ENCODE results near the gene LAD1. TPM values are rescaled to one million over a fixed set of nuclear protein-coding genes. Genes with fewer than 3 reads are reported as not detected.

Gene LAD1
- total RNA-seq, 1 donor from 2014 or later = 0.17 TPM

DNA sequence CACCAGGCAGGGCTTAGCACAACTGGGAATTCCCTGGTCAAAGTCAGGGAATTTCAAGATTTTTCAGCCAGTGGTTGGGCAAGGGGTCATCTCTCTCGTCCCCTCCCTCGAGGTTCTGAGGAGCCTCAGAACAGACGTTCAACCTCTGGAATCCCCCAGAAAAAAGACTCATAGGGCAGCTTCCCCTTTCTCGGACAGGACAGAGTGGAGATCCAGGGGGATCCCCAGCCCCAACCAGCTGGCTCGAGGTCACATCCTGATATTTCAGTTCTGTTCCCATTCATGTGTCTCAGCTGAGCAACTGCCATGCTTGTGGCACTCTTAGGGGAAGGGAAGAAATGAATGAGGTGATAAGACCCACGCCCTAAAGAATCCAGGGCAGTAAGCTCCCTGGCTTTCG is 4.9 kb upstream of the LAD1 start:
- Mint-ChIP-seq H3K36me3 (ENCODE audit: low read depth) (no peaks in the 10 kb centered on the region), H3K9me3 (ENCODE audit: low read depth) (no peaks in the 10 kb centered on the region), H3K27me3 (ENCODE audit: low read depth) (peaks cover 12% of the 10 kb centered on the region), H3K4me1 (ENCODE audit: low read depth) (no peaks in the 10 kb centered on the region), H3K27ac (ENCODE audit: unreplicated experiment) (no peak overlapping the region), H3K4me3 (ENCODE audit: unreplicated experiment) (no peak overlapping the region)
- TF ChIP-seq, protein P1, sequence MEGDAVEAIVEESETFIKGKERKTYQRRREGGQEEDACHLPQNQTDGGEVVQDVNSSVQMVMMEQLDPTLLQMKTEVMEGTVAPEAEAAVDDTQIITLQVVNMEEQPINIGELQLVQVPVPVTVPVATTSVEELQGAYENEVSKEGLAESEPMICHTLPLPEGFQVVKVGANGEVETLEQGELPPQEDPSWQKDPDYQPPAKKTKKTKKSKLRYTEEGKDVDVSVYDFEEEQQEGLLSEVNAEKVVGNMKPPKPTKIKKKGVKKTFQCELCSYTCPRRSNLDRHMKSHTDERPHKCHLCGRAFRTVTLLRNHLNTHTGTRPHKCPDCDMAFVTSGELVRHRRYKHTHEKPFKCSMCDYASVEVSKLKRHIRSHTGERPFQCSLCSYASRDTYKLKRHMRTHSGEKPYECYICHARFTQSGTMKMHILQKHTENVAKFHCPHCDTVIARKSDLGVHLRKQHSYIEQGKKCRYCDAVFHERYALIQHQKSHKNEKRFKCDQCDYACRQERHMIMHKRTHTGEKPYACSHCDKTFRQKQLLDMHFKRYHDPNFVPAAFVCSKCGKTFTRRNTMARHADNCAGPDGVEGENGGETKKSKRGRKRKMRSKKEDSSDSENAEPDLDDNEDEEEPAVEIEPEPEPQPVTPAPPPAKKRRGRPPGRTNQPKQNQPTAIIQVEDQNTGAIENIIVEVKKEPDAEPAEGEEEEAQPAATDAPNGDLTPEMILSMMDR (IDR thresholded peaks at IDR 0.05) = no peak
- DNase-seq (ENCODE audit: low spot score) = no peak

DNA sequence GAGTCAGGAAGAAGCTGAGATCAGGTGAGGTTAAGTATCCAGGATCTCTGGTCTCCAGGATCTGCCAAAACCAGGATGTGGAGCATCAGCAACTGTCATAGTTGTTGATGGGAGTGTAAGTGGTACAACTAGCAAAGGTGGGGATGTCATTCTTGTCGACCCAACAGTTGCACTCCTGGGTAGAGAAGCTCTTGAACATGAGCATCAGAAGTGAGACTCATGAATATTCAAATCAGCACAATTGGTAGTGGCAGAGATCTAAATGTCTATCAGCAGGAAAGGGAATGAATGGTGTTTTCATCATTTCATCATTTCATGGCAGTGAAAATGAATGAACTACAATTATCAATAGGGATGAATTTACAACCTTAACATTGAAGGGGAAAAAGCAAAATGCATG is 4.2 kb upstream of the LAD1 start:
- no peaks in the 10 kb centered on the region for H3K4me1 Mint-ChIP-seq (ENCODE audit: low read depth)
- no peak overlapping the region for H3K27ac Mint-ChIP-seq (ENCODE audit: unreplicated experiment)
- TF ChIP-seq, protein P1 (IDR thresholded peaks at IDR 0.05) = no peak
- H3K36me3 Mint-ChIP-seq (ENCODE audit: low read depth) = no peaks in the 10 kb centered on the region
- DNase-seq (ENCODE audit: low spot score) = no peak
- no peaks in the 10 kb centered on the region for H3K9me3 Mint-ChIP-seq (ENCODE audit: low read depth)
- H3K4me3 Mint-ChIP-seq (ENCODE audit: unreplicated experiment) = no peak overlapping the region
- peaks cover 12% of the 10 kb centered on the region for H3K27me3 Mint-ChIP-seq (ENCODE audit: low read depth)

DNA sequence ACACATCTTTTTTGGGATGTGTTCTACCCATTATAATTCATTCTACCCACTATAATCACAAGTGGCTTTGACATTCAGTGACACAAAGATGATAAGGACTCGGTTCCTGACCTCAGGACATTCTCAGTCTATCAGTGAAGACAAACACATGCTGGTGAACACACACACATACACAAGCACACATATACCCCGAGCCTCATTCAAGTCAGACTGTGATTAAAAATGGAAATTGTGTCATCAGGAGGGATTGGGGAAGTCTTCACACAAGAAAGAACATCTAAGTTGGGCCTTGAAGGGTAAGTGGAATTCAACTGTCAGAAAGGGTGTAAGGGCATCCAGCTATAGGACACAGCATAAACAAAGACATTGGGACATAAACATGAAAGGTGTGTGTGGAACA is 2.6 kb upstream of the LAD1 start:
- no peak overlapping the region for H3K27ac Mint-ChIP-seq (ENCODE audit: unreplicated experiment)
- H3K36me3 Mint-ChIP-seq (ENCODE audit: low read depth) = no peaks in the 10 kb centered on the region
- no peak overlapping the region for H3K4me3 Mint-ChIP-seq (ENCODE audit: unreplicated experiment)
- no peaks in the 10 kb centered on the region for H3K9me3 Mint-ChIP-seq (ENCODE audit: low read depth)
- H3K4me1 Mint-ChIP-seq (ENCODE audit: low read depth) = peaks cover 5% of the 10 kb centered on the region
- peaks cover 15% of the 10 kb centered on the region for H3K27me3 Mint-ChIP-seq (ENCODE audit: low read depth)
- TF ChIP-seq, protein P1 (IDR thresholded peaks at IDR 0.05) = no peak
- DNase-seq (ENCODE audit: low spot score) = no peak

DNA sequence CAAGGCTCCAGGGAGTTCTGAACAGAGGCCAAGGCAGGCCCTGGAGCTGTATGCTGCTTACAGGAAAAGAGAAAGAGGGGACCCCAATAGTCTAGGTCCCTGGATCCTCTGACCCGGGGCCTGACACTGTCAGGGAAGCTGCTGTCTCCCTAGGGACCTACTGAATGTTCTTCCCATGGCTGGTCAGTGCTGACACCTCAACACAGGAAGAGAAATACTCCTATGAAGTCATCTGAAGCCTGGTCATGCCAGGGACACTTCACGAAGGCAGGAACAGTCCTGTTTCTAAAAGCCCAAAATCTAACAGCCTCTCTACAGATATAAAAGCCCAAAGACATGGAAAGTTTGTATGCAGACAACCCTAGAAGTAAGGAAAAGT is 1.7 kb upstream of the LAD1 start:
- TF ChIP-seq, protein P1 (IDR thresholded peaks at IDR 0.05) = no peak
- peaks cover 5% of the 10 kb centered on the region for H3K4me1 Mint-ChIP-seq (ENCODE audit: low read depth)
- H3K9me3 Mint-ChIP-seq (ENCODE audit: low read depth) = no peaks in the 10 kb centered on the region
- H3K4me3 Mint-ChIP-seq (ENCODE audit: unreplicated experiment) = no peak overlapping the region
- peaks cover 18% of the 10 kb centered on the region for H3K27me3 Mint-ChIP-seq (ENCODE audit: low read depth)
- no peaks in the 10 kb centered on the region for H3K36me3 Mint-ChIP-seq (ENCODE audit: low read depth)
- no peak overlapping the region for H3K27ac Mint-ChIP-seq (ENCODE audit: unreplicated experiment)
- DNase-seq (ENCODE audit: low spot score) = no peak

DNA sequence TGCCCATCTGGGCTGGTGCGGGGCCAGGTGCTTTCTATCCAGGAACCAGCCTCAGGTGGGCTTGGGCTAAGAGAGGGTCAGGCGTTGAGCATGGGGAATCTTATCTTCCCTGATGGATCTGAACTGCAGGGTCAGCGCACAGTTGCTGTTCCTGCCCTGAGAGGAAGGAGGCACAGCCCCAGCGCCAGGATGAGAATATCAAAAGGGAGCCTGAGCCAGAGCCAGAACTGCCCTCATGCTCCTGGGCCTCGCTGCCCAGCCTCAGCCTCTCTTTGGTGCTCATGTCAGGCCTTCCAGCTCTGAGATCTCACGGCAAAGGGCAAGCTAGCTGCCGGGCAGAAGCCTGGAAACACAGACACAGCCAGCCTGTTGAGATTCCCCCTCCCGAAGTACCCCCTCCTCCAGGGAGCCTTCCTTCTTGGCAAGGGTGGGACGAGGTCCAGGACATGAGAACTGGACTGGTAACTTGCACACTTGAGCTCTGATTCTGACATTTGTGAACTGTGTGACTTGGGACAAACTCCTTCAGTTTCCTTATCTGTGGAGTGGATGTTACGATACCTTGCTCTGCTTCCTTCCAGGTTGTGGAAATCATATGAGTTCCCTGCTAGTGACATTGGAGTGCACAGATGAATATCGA is 1.2 kb upstream of the LAD1 start:
- DNase-seq (ENCODE audit: low spot score) = no peak
- peaks cover 5% of the 10 kb centered on the region for H3K4me1 Mint-ChIP-seq (ENCODE audit: low read depth)
- H3K4me3 Mint-ChIP-seq (ENCODE audit: unreplicated experiment) = no peak overlapping the region
- H3K27me3 Mint-ChIP-seq (ENCODE audit: low read depth) = peaks cover 18% of the 10 kb centered on the region
- H3K27ac Mint-ChIP-seq (ENCODE audit: unreplicated experiment) = no peak overlapping the region
- H3K36me3 Mint-ChIP-seq (ENCODE audit: low read depth) = no peaks in the 10 kb centered on the region
- no peaks in the 10 kb centered on the region for H3K9me3 Mint-ChIP-seq (ENCODE audit: low read depth)
- TF ChIP-seq, protein P1 (IDR thresholded peaks at IDR 0.05) = no peak

All from chondrocyte (in vitro differentiated cells).